Stimulated activated CD4-positive, alpha-beta T cell treated with anti-CD3 and anti-CD28 coated beads, Interleukin-2, amount 100 ng/mL, for 48 hours (primary cell): ENCODE results near the gene PISD.
"Not testable (repeated sequence)": the region's sequence is repeated elsewhere in the genome, so short reads cannot be mapped to it uniquely, and the experiment has no call there.

Experiments used
- DNase-seq, 2 donors: peaks; one replicate each; pipeline ENCODE4 v3.0.0-alpha.2; 2020

PISD gene

GRCh38 chr22:31604746-31605705 lies 57.0 kb downstream of the PISD start:
- DNase-seq, result no peak

- no peak for DNase-seq
Observed at GRCh38 chr22:31604137-31604705, 57.8 kb downstream of the PISD start.

- DNase-seq, result no peak
Observed at GRCh38 chr22:31603574-31603973, 58.4 kb downstream of the PISD start.

GRCh38 chr22:31603081-31603525 lies 58.9 kb downstream of the PISD start:
- DNase-seq, result no peak

GRCh38 chr22:31602259-31602952 lies 59.6 kb downstream of the PISD start:
- DNase-seq, result no peak

GRCh38 chr22:31595271-31595670 lies 66.7 kb downstream of the PISD start:
- no peak for DNase-seq

GRCh38 chr22:31590161-31590560 lies 71.9 kb downstream of the PISD start:
- not testable (repeated sequence) for DNase-seq

GRCh38 chr22:31588970-31589675 lies 72.9 kb downstream of the PISD start:
- DNase-seq, result no peak

GRCh38 chr22:31586137-31586920 lies 75.7 kb downstream of the PISD start:
- DNase-seq, result no peak

GRCh38 chr22:31585161-31585859 lies 76.7 kb downstream of the PISD start:
- peak; percentile 15 for DNase-seq

GRCh38 chr22:31584804-31585160 lies 77.2 kb downstream of the PISD start:
- DNase-seq, result no peak

GRCh38 chr22:31583861-31584485 lies 78.0 kb downstream of the PISD start:
- no peak for DNase-seq

- DNase-seq, result no peak
Observed at GRCh38 chr22:31579835-31580242, 82.2 kb downstream of the PISD start.

GRCh38 chr22:31578171-31578570 lies 83.8 kb downstream of the PISD start:
- DNase-seq, result no peak

GRCh38 chr22:31577711-31578110 lies 84.3 kb downstream of the PISD start:
- no peak for DNase-seq

- no peak for DNase-seq
Observed at GRCh38 chr22:31575190-31575589, 86.8 kb downstream of the PISD start.

GRCh38 chr22:31574055-31574670 lies 87.9 kb downstream of the PISD start:
- DNase-seq, result no peak

- no peak for DNase-seq
Observed at GRCh38 chr22:31572939-31573338, 89.1 kb downstream of the PISD start.

GRCh38 chr22:31569126-31569525 lies 92.9 kb downstream of the PISD start:
- DNase-seq, result no peak
